Limb (tissue), 2 donors: ENCODE data around the gene ASAP3.
"Not testable (repeated sequence)": the region's sequence is repeated elsewhere in the genome, so short reads cannot be mapped to it uniquely, and the experiment has no call there.

ENCODE experiments used
- DNase-seq, 2 donors: peaks; one replicate each; pipeline ENCODE4 v3.0.0-alpha.2; 2016; ENCODE audit errors: extremely low spot score in 2 of 2

The ASAP3 gene

DNA sequence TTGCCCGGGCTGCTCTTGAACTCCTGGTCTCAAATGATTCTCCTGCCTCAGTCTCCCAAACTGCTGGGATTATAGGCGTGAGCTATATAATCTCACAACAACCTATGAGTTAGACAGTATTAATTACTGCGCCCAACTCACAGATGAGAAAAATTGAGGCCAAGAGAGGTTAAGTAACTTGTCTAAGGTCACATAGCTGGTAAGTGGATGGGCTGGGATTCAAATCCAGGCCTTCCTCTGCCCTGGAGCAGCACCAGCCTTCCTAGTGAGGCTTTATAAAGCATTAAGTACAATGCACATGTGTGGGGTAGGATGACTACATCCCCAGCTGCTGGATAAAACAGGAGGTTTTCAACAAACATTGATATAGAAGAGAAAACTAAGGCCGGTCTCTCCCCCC lies 31.9 kb upstream of the ASAP3 start:
- no peak for DNase-seq

DNA sequence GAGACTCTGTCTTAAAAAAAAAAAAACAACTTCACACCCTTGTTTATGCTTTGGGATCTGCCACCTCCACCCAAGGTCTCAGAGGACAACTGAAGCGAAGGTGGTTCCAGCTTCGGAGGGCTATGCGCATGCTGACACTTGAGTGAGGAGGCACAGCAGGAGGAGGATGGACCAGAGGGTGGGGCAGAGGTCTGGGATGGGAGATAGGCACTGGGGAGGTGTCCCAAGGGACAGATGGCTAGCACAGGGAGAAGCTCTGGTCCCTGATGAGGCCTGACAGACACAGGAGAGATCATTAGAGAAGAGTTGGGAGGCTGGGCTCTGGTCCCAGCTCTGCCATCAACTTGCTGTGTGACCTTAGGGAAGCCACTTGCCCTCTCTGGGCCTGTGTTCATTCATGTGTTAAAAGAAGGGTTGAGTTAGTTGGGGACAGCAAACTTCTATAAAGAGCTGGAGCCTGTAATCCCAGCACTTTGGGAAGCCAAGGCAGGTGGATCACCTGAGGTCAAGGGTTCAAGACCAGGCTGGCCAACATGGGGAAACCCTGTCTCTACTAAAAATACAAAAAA lies 30.2 kb upstream of the ASAP3 start:
- DNase-seq, result no peak

DNA sequence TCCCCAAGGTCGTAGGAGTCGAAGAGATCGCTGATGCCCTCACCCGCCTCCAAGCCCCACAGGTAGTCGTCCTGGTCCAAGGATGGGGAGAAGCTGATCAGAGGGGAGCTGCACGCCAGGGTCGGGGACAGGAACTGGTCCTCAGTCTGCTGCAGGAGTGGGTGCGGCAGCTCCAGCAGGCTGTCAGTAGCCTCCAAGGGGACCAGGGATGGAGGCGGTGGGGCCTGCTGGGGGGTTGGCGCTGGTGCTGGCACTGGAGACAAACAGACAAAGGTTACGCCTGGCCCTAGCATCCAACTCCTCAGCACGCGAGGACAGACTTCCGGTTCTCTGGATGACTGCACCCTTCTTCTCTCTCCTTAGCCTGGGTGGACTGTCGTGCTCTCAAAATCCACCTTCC lies 25.9 kb upstream of the ASAP3 start:
- DNase-seq, result no peak

DNA sequence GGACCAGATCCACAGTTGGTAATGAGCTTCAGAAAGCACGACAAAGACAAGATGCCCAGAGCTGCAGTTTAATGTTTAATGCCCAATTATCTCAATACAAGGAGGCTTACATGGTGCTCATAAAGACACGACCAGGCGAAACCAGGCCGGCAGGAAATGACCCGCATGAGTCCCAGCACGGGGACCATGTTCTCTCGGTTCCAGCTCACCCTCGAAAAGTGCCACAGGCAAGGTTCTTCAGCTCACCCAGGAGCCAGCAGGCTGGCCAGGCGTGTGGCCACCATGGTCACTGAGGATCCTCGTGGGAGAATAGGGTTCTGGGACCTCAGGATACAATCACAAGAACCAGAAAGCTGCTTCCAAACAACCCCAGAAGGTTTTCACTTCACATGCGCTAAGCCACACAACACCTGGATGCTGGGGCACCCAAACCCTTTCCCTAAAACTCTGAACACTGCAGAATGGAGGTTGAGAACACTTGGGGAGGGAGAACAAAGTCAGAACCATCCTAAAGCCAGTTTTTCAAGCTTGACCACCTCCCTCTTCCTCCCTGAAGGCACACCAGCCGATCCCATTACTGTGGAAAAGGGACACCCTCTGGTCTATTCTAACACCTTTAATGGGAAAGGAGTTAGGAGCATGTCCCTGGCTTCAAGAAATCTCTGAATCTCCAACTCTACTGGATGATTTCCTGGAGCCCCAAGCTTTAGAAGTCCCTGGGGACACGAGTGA lies 22.6 kb upstream of the ASAP3 start:
- no peak for DNase-seq

DNA sequence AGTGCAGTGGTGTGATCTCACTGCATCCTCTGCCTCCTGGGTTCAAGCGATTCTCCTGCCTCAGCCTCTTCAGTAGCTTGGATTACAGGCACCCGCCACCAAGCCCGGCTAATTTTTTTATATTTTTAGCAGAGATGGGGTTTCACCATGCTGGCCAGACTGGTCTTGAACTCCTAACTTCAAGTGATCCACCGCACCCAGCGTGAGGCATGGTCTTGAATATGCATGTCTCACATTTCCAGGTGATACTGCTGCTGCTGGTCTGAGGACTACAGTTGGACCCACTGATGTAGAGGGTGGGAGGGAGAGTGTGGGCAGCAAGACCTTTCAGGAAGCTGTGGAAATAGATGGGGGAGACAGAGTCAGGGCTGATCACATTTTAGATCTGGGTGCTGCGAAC lies 21.9 kb upstream of the ASAP3 start:
- DNase-seq, result no peak

DNA sequence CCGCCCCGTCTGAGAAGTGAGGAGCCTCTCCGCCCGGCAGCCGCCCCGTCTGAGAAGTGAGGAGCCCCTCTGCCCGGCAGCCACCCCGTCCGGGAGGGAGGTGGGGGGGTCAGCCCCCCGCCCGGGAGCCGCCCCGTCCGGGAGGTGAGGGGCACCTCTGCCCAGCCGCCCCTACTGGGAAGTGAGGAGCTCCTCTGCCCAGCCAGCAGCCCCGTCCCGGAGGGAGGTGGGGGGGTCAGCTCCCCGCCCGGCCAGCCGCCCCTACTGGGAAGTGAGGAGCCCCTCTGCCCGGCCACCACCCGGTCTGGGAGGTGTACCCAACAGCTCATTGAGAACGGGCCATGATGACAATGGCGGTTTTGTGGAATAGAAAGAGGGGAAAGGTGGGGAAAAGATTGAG lies 20.2 kb upstream of the ASAP3 start:
- DNase-seq, result not testable (repeated sequence)

DNA sequence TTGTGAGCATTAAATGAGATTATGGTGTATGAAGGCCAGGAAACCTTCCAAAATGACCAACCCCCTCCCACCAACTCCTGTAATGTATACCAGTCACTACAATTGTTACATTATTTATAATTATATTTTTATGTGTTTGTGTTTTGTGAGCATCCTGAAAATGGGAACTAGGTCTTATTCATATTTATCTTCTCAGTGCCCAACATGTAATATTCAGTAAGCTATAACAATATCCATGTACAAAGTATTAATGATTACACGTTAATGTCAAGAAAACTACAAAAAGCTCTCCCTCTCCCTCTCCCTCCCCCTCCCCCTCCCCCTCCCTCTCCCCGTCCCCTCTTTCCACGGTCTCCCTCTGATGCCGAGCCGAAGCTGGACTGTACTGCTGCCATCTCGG lies 19.0 kb upstream of the ASAP3 start:
- no peak for DNase-seq

DNA sequence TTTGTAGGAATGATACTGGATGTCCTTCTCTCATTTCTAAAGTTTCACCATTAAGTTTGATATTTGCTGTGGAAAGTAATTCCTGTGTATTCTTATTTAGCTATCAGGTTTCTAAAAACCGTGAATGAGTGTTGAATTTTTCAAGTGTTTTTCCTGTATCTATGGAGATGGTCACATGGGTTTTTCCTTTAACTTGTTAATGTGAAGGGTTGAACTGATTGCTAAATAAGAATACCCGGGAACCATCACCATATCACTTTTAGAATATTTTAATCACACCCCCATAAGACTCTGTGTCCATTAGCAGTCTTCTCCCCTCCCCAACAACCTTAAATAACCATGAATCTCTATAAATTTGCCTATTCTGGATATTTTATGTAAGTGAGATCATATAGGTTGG lies 16.5 kb upstream of the ASAP3 start:
- no peak for DNase-seq

DNA sequence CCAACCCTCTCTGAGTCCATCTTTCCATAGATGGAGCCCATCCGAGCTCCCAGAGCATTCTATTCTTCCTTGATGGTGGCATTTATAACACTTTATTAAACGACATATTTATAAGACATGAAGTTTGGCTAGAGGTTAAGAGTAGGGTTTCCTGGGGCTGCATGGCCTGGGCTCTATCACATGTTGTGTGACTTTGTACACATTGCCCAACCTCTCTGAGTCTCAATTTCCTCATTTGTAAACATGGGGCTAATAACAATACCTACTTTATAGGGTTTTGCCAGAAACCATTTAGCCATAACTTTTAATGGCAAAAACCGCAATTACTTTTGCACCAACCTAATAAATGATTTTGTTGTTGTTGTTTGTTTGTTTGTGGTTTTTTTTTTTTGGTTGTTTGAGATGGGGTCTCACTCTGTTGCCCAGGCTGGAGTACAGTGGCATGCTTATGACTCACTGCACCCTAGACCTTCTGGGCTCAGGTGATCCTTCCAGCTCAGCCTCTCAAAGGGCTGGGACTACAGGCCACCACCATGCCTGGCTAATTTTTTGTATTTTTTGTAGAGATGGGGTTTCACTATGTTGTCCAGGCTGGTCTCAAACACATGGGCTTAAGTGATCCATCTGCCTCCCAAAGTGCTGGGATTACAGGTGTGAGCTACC lies 13.9 kb upstream of the ASAP3 start:
- DNase-seq, result no peak

DNA sequence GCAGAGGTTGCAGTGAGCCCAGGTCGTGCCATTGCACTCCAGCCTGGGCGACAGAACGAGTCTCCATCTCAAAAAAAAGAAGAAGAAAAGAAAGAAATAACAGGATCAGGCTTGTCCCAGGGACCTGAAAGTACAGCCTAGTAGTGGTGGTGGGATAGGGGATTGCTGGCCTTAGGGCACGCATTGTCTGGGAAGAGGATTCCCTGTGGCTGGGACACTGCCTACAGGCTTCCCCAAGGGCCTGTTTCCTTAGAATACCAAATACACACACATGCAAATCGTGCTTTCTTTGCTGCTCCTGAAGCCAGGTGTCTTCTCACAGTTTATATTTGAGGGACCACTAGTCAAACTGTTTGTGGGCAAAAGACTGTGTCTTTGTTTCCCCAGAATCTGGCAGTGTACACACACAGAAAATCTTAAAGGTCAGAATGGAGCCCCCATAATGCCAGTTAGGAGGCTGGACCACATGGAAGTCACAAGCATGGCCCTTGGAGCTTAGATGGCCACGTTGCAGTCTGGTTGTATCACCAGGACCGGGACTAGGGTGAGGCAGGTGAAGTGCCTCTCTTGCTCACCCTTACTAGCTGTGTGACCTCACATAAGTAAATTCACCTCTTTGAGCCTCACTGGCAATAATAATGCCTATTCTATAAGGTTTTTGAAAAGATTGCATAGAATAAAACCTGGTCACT lies 12.7 kb upstream of the ASAP3 start:
- no peak for DNase-seq

DNA sequence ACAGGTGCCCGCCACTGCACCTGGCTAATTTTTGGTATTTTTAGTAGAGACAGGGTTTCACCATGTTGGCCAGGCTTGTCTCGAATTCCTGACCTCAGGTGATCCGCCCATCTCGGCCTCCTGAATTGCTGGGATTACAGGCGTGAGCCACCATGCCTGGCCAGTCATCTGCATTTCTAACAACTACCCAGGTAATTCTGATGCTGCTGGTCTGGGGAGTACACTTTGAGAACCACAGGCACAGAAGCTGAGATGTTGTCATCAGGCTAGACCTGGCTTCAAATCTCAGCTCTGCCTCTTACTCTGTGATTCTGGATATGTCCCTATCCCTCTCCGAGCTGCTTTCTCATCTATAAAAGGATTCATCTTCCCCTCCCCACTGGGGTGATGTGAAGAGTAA lies 10.9 kb upstream of the ASAP3 start:
- not testable (repeated sequence) for DNase-seq

DNA sequence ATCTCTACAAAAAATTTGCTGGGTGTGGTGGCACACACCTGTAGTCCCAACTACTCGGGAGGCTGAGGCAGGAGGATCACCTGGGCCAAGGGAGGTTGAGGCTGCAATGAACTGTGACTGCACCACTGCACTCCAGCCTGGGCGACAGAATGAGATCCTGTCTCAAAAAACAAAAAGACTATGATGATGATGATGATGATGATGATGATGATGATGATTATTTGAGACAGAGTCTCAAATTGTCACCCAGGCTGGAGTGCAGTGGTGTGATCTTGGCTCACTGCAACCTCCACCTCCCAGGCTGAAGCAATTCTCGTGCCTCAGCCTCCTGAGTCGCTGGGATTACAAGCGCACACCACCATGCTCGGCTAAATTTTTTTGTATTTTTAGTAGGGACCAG lies 8.8 kb upstream of the ASAP3 start:
- DNase-seq, result not testable (repeated sequence)

DNA sequence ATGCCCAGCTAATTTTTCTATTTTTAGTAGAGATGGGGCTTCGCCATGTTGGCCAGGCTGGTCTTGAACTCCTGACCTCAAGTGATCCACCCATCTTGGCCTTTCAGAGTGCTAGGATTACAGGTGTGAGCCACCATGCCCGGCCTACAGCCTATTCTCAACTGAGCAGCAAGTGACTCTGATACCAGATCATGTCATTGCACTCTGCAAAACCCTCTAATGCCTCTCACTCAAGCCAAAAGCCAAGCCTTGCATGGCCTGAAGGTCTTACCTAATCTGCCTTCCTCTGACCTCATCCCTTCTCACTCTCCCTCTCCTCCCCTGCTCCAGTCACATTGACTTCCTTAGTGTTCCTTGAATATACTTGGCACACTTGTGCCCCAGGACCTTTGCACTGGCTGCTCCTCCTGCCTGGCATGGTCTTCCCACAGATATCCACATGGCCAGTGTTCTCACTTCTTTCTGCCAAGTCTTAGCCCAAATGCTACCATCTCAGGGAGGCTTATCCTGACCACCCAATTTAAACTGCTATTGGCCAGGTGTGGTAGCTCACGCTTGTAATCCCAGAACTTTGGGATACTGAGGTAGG lies 8.2 kb upstream of the ASAP3 start:
- DNase-seq, result no peak

DNA sequence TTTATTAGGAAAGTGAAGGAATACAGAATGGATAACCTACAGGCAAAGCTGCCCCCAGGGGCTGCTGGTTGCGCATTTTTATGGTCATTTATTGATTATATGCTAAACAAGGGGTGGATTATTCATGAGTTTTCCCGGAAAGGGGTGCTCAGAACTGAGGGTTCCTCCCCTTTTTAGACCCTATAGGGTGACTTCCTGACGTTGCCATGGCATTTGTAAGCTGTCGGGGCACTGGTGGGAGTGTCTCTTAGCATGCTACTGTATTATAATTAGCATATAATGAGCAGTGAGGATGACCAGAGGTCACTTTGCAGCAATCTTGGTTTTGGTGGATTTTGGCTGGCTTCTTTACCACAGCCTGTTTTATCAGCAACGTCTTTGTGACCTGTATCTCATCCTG lies 5.9 kb upstream of the ASAP3 start:
- DNase-seq, result no peak

DNA sequence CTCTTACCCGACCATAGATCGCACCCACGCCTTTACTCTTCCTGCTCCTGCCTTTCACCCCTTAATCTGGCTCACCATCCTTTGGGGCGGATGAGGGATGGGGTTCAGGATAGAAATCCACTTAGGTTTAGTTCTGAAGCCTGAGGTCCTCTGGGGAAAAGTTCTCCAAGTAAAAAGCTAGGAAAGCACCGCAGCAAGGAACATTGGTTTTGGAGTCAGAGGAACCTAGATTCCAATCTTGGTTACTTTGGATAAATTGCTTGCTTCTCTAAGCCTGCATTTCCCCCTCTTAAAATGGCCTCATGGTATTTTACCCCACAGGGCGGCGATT lies 988 bp upstream of the ASAP3 start:
- no peak for DNase-seq

DNA sequence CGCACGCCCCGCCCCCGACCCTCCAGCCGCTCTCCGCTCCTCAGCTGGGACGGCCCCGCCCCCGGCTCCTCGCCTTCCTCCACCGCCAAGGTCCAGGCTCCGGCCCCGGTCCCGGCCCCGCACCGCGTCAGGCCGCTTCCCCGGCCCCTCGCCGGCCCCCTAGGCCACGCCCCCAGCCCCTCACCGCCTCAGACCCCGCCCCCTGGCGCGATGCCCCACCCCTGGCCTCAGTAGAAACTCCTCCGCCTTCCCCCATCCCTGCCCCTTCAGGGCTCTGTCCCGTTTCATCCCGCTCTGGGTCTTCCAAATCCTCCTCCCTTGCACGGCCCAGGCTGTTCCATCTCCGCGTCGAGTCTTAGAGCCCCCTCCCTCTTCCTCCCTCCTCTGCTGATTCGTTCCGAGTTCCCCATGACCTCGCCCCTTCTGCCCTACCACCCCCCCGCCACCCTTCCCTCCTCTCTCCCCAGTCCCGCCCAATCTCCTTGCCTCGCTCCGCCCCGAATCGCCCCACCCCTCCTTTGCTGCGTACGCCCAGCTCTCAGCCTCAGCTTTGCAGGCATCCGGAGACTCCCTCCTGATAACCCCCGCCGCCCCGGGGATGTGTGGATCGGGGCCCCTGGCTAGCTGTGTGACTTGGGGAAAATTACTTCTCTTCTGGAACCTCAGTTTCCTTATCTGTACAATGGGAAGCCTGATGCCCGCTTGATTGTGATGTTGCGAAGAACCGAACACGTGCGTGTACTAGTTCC lies 448 bp upstream of the ASAP3 start:
- DNase-seq, result peak; percentile 95 to 98

DNA sequence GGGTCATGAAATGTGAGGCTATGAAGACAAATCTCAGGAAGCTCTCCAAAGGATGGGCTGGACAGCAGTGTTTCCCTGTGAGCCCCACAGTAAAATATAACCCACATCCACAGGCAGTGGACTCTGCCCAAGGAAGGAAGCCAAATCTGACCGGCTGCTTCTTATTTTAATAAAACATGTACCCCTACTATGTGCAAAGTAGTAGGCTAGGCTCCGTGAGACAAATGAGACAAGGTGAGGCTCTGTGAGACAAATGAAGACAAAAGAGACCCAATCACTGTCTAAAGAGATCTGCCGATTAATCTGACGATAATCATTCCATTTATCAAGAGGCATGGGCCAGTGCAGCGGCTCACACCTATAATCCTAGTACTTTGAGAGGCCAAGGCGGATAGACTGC lies 2.1 kb downstream of the ASAP3 start:
- DNase-seq, result no peak

DNA sequence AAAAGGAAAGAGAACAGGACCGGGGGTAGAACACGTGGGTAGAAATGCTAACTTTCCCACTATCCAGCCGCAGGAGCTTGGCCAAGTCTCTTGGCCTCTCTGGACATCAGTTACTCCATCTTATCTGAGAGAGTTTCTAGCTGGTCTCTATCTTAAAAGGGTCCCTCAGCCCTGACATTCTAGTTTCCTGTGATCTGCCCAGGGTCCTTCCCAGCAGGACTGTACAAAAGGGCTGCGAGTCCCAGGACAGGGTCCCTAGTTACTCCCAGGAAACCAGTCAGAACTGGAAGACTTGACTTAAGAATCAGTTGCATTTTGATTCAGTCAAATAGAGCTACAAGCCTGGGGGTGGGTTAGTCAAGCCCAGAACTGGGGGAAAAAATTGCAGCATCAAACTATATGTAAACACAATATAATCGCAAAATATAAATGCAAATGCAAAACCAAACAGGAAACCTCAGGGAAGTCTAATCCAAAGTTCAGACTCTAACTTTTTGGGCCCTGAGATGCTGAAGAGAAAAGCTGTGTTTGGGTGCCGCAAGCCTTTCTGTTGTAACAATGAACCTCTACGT lies 2.9 kb downstream of the ASAP3 start:
- no peak for DNase-seq

DNA sequence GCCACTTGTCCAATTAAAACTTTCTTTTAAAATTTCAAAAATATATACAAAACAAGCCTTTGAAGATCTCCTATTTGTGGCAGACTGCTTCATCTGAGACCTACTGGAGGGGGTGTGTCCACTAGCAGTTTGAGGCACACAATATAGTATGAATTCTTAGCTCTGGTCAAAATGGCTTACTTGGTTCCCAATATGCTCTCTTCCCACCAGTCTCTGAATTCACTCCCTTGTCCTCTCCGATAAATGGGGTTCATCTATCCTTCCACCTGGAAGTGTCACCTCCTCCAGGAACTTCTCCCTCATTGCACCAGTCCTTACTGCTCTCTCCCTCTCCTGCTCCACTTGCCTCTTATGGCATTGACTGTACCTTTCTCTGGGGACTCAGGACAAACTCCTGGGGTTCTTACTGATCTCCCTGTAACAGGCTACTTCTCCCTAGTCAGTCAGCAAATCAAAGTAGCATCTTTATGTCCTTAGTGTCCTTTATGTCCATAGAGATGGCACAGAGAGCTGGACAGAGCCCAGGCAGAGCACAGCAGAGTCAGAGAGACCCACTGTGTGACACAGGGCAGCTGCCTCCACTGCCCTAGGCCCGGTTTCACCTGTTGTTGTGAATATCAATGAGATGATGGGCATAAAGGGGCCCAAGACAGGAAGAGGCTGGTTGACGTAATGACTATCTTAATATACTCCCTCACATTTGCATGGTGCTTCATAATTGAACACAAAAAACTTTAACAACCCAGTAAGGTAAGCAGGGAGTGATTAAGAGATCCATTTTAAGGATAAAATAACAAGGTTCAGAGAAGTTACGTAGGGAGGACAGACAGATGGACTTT lies 3.6 kb downstream of the ASAP3 start:
- DNase-seq, result no peak

DNA sequence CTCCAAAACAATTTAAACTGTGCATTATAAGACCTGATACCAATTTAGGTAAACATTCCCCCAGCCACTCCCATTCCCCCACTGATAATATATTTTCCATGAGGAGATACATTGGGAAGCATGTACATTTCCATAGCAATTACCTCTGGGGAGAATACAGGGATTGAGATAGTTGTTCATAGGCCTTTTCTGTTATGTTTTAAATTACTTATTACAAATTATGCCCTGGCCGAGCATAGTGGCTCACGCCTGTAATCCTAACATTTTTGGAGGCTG lies 4.4 kb downstream of the ASAP3 start:
- DNase-seq, result no peak
